CD14-positive monocyte (primary cell): ENCODE data around the gene PARVB. TPM values are rescaled to one million over a fixed set of nuclear protein-coding genes. Genes with fewer than 3 reads are reported as not detected.

Source experiments
- DNase-seq, 3 donors: peaks; one replicate each; pipeline ENCODE4 v3.0.0-alpha.2; 2011 to 2022
- H2AFZ ChIP-seq: 2 replicates; pipeline ENCODE4 v1.6.0; 2012; ENCODE audit warnings: mild to moderate bottlenecking, low read depth, low read length, inconsistent platforms; ENCODE audit not compliant: insufficient read depth, poor library complexity, severe bottlenecking
- H3K27ac ChIP-seq, 2 donors: 1 replicate in 1 of 2; 2 replicates in 1 of 2; pipeline ENCODE4 v1.5.1; 2012 to 2013; ENCODE audit warnings: low read length in 2 of 2, control low read depth in 1 of 2, inconsistent platforms in 1 of 2, low read depth in 1 of 2, mild to moderate bottlenecking in 1 of 2
- H3K27me3 ChIP-seq, 2 donors: one replicate each; pipeline versions ENCODE4 v1.6.0 to v1.6.1; 2011 to 2013; ENCODE audit warnings: low read length in 2 of 2; ENCODE audit not compliant: control insufficient read depth in 2 of 2, insufficient read depth in 2 of 2
- H3K36me3 ChIP-seq, 2 donors: replicated peaks in 1 of 2; 1 replicate in 1 of 2; 2 replicates in 1 of 2; pipeline versions ENCODE4 v1.5.1 to v1.6.1; 2012 to 2013; ENCODE audit warnings: low read length in 2 of 2, control low read depth in 1 of 2, inconsistent platforms in 1 of 2, mild to moderate bottlenecking in 1 of 2; ENCODE audit not compliant: insufficient read depth in 2 of 2, control insufficient read depth in 1 of 2
- H3K4me1 ChIP-seq, 2 donors: 1 replicate in 1 of 2; 2 replicates in 1 of 2; pipeline versions ENCODE4 v1.5.1 to v1.6.1; 2012 to 2013; ENCODE audit warnings: low read length in 2 of 2, control low read depth in 1 of 2, inconsistent platforms in 1 of 2, mild to moderate bottlenecking in 1 of 2, moderate library complexity in 1 of 2; ENCODE audit not compliant: insufficient read depth in 2 of 2, control insufficient read depth in 1 of 2
- H3K4me2 ChIP-seq: replicated peaks from 2 replicates; pipeline ENCODE3; 2012; ENCODE audit warnings: low read length, moderate library complexity, mild to moderate bottlenecking; ENCODE audit not compliant: poor library complexity, severe bottlenecking; ENCODE audit errors: extremely low read depth
- H3K4me3 ChIP-seq, 3 experiments: fragments of 200-600 bp in 1 of 3; sonication (generic) in 1 of 3; replicated peaks in 1 of 3; 1 replicate in 2 of 3; 2 replicates in 1 of 3; pipeline ENCODE4 v1.5.1; 2011 to 2013; ENCODE audit warnings: low read length in 3 of 3, mild to moderate bottlenecking in 3 of 3, control low read depth in 2 of 3, low read depth in 2 of 3, inconsistent platforms in 1 of 3, moderate library complexity in 1 of 3
- H3K79me2 ChIP-seq: 2 replicates; pipeline ENCODE4 v1.6.0; 2012; ENCODE audit warnings: mild to moderate bottlenecking, control low read depth, inconsistent platforms, low read length, moderate library complexity; ENCODE audit not compliant: insufficient read depth
- H3K9ac ChIP-seq: 2 replicates; pipeline ENCODE4 v1.6.0; 2017; ENCODE audit warnings: low read length, mild to moderate bottlenecking; ENCODE audit not compliant: insufficient read depth, poor library complexity, severe bottlenecking
- H3K9me3 ChIP-seq, 2 donors: replicated peaks in 1 of 2; 1 replicate in 1 of 2; 2 replicates in 1 of 2; pipeline versions ENCODE4 v1.5.1 to v1.6.1; 2012 to 2013; ENCODE audit warnings: low read length in 2 of 2, control low read depth in 1 of 2; ENCODE audit not compliant: control insufficient read depth in 1 of 2, insufficient read depth in 1 of 2
- H4K20me1 ChIP-seq: 2 replicates; pipeline ENCODE4 v1.6.0; 2012; ENCODE audit warnings: mild to moderate bottlenecking, low read length, control low read depth, moderate library complexity; ENCODE audit not compliant: insufficient read depth
- H3K27ac Mint-ChIP-seq, 7 donors: one replicate each; pipeline ENCODE4 v1.8.0; 2020; ENCODE audit warnings: mild to moderate bottlenecking in 7 of 7, mixed read lengths in 7 of 7, moderate library complexity in 6 of 7, inconsistent platforms in 2 of 7
- H3K27me3 Mint-ChIP-seq, 3 donors: one replicate each; pipeline ENCODE4 v1.8.0; 2021 to 2022; ENCODE audit warnings: low read depth in 3 of 3, mild to moderate bottlenecking in 3 of 3, mixed read lengths in 3 of 3, moderate library complexity in 3 of 3, inconsistent platforms in 1 of 3
- H3K36me3 Mint-ChIP-seq, 2 donors: one replicate each; pipeline ENCODE4 v1.8.0; 2020; ENCODE audit warnings: mixed read lengths in 2 of 2, inconsistent platforms in 1 of 2, mild to moderate bottlenecking in 1 of 2
- H3K4me1 Mint-ChIP-seq: one replicate; pipeline ENCODE4 v1.8.0; 2020; ENCODE audit warnings: mild to moderate bottlenecking, mixed read lengths
- H3K4me3 Mint-ChIP-seq, 2 donors: one replicate each; pipeline ENCODE4 v1.8.0; 2020; ENCODE audit warnings: mild to moderate bottlenecking in 2 of 2, mixed read lengths in 2 of 2, moderate library complexity in 1 of 2
- H3K9me3 Mint-ChIP-seq, 7 donors: one replicate each; pipeline ENCODE4 v1.8.0; 2020 to 2022; ENCODE audit warnings: mixed read lengths in 7 of 7, mild to moderate bottlenecking in 6 of 7, moderate library complexity in 6 of 7, inconsistent platforms in 2 of 7
- WGBS: methylation state at CpG from one replicate; pipeline ENCODE4 v1.1.5; 2013; ENCODE audit warnings: missing lambda C conversion rate; ENCODE audit not compliant: insufficient coverage; 5-methylcytosine and 5-hydroxymethylcytosine counted together
- intact Hi-C, 2 donors: fragments of 100-400 bp; cut with micrococcal nuclease; formaldehyde crosslinking; loops; one replicate each; pipeline versions ENCODE4 v1.15.0 to v1.15.1; 2023
- polyA plus RNA-seq, 3 donors: library from polyadenylated mRNA; depleted of rRNA in 1 of 3; unstranded in 2 of 3; stranded (reverse) in 1 of 3; fragments of 300-500 nt in 2 of 3; fragments of >200 nt in 1 of 3; fragmentation: Illumina TruSeq in 2 of 3; gene quantifications; 1 replicate in 2 of 3; 2 replicates in 1 of 3; pipeline ENCODE4 v1.2.3, GENCODE V29; 2012 to 2021
- TF ChIP-seq, protein P1 (sequence below): fragments of 200-600 bp; IDR thresholded peaks from one replicate; pipeline ENCODE4 v1.8.0; 2022; ENCODE audit warnings: antibody characterized with exemption, mild to moderate bottlenecking

Gene PARVB
- polyA plus RNA-seq, 3 donors: 13.4 to 38.5 (median 17.9) TPM

DNA sequence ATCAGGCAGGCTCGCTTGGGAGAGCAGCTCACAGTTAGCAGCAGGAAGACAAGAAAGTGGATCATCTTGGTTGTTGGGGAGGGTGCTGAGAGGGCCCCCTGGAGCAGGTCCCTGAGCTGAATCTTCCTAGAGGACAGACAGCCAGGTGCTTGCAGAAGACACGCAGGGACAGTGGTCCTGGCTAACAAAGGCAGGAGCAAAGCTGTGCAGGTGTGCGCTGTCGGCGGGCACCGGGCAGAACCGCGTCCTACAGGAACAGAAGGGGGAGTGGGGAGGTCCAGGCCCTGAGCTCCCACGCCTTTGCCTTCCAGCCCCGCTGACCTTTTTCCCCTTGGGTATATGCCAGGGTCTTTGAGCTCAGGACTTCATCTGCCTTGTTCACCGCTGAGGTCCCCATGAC is 30.1 kb upstream of the PARVB start:
- Histone ChIP-seq H3K9ac (no peak overlapping the region), H3K4me1 (peaks cover 13 to 14% of the 10 kb centered on the region in 2 donors), H3K4me2 (no peak overlapping the region), H3K4me3 (no peak overlapping the region), H3K36me3 (peaks cover 50 to 83% of the 10 kb centered on the region in 2 donors), H3K27ac (peak overlapping the region in 1 of 2 donors; percentile 14), H2AFZ (no peak overlapping the region), H3K9me3 (no peaks in the 10 kb centered on the region), H3K79me2 (no peaks in the 10 kb centered on the region), H4K20me1 (no peaks in the 10 kb centered on the region), H3K27me3 (no peaks in the 10 kb centered on the region)
- DNase-seq: no peak
- WGBS: 94% methylated on average over 8 of the region's 11 CpGs
- H3K27me3 Mint-ChIP-seq: peaks cover 0 to 2% (median 0%) of the 10 kb centered on the region in 3 donors
- peaks cover 73 to 89% of the 10 kb centered on the region in 2 donors for H3K36me3 Mint-ChIP-seq
- TF ChIP-seq, protein P1, sequence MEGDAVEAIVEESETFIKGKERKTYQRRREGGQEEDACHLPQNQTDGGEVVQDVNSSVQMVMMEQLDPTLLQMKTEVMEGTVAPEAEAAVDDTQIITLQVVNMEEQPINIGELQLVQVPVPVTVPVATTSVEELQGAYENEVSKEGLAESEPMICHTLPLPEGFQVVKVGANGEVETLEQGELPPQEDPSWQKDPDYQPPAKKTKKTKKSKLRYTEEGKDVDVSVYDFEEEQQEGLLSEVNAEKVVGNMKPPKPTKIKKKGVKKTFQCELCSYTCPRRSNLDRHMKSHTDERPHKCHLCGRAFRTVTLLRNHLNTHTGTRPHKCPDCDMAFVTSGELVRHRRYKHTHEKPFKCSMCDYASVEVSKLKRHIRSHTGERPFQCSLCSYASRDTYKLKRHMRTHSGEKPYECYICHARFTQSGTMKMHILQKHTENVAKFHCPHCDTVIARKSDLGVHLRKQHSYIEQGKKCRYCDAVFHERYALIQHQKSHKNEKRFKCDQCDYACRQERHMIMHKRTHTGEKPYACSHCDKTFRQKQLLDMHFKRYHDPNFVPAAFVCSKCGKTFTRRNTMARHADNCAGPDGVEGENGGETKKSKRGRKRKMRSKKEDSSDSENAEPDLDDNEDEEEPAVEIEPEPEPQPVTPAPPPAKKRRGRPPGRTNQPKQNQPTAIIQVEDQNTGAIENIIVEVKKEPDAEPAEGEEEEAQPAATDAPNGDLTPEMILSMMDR: no peak
- H3K4me1 Mint-ChIP-seq: peaks cover 20% of the 10 kb centered on the region
- peak overlapping the region in 5 of 7 donors; percentile 7 to 85 (median 81) for H3K27ac Mint-ChIP-seq
- peaks cover 0 to 2% (median 0%) of the 10 kb centered on the region in 7 donors for H3K9me3 Mint-ChIP-seq
- intact Hi-C loops: loop anchor here in 1 of 2 donors (10.0 kb wide), 1 partner anchor 181 kb away; no protein-coding TSS in a partner anchor
- no peak overlapping the region for H3K4me3 Mint-ChIP-seq

DNA sequence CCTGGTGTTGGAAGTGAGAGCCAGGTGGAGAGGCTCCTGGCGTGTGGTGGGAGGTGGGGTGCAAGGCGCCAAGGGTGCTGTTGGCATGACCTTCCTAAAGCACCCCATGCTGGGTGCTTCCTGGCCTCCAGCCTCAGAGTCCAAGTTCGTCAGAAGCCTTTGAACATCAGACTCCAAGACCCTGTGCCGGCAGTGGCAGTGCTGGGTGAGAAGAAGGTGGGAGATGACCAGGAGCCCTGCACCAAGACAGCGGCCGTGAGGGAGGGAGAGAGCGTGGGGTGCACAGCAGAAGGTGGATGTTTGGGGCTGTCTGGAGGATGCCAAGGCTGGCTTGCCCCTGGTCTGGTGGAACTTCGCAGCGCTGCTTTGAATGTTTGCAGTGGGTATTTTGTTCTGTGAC is 29.7 kb upstream of the PARVB start:
- Histone ChIP-seq H3K9ac (no peak overlapping the region), H3K27ac (no peak overlapping the region), H3K79me2 (no peaks in the 10 kb centered on the region), H3K36me3 (peaks cover 49 to 81% of the 10 kb centered on the region in 2 donors), H3K4me3 (no peak overlapping the region), H3K4me2 (no peak overlapping the region), H4K20me1 (no peaks in the 10 kb centered on the region), H3K27me3 (no peaks in the 10 kb centered on the region), H3K4me1 (peaks cover 13 to 14% of the 10 kb centered on the region in 2 donors), H3K9me3 (no peaks in the 10 kb centered on the region), H2AFZ (no peak overlapping the region)
- H3K27me3 Mint-ChIP-seq: peaks cover 0 to 2% (median 0%) of the 10 kb centered on the region in 3 donors
- DNase-seq: no peak
- TF ChIP-seq, protein P1: no peak
- H3K4me1 Mint-ChIP-seq: peaks cover 20% of the 10 kb centered on the region
- no peak overlapping the region for H3K4me3 Mint-ChIP-seq
- H3K27ac Mint-ChIP-seq: peak overlapping the region in 4 of 7 donors; percentile 72 to 82 (median 77)
- peaks cover 73 to 89% of the 10 kb centered on the region in 2 donors for H3K36me3 Mint-ChIP-seq
- H3K9me3 Mint-ChIP-seq: peaks cover 0 to 2% (median 0%) of the 10 kb centered on the region in 7 donors
- intact Hi-C loops: loop anchor here in 1 of 2 donors (10.0 kb wide), 1 partner anchor 180 kb away; no protein-coding TSS in a partner anchor
- 91% methylated on average over 9 of the region's 9 CpGs for WGBS
